ENCODE results near the gene DOCK11.
A peak's percentile ranks its signal among the peaks of the same experiment; 100 is the strongest.
"Not testable (repeated sequence)": the region's sequence is repeated elsewhere in the genome, so short reads cannot be mapped to it uniquely, and the experiment has no call there.

The DOCK11 gene

GRCh38 chrX:118495061-118495921, at the start of gene DOCK11:
DOCK11 (plus strand) TSS chrX:118495815; CDS start chrX:118495972, 157 bp downstream.
- no peak for TF ChIP-seq CTCF (IDR thresholded peaks at IDR 0.05; ENCODE audit: insufficient read depth, low read depth, low read length, missing control alignments)

GRCh38 chrX:118448273-118448783, 47.3 kb upstream of the DOCK11 start:
- no peak for DNase-seq (ENCODE audit: low read depth)
- no peak for TF ChIP-seq CTCF (IDR thresholded peaks at IDR 0.05; ENCODE audit: insufficient read depth, low read depth, low read length, missing control alignments)
- no peak overlapping the region for H3K4me3 ChIP-seq (ENCODE audit: low read depth, low read length)

More at GRCh38 chrX:118495061-118495921, at the start of gene DOCK11:
- peak within 1 kb of the TSS; percentile 82 for H3K4me3 ChIP-seq (ENCODE audit: low read depth, low read length)
- peak; percentile 90 for DNase-seq (ENCODE audit: low read depth)

GRCh38 chrX:118455013-118455412, 40.6 kb upstream of the DOCK11 start:
- no peak for TF ChIP-seq CTCF (IDR thresholded peaks at IDR 0.05; ENCODE audit: insufficient read depth, low read depth, low read length, missing control alignments)
- no peak overlapping the region for H3K4me3 ChIP-seq (ENCODE audit: low read depth, low read length)
- no peak for DNase-seq (ENCODE audit: low read depth)

GRCh38 chrX:118459494-118459893, 36.1 kb upstream of the DOCK11 start:
- H3K4me3 ChIP-seq (ENCODE audit: low read depth, low read length), result no peak overlapping the region
- DNase-seq (ENCODE audit: low read depth), result peak; percentile 44
- peak; percentile 41 for TF ChIP-seq CTCF (IDR thresholded peaks at IDR 0.05; ENCODE audit: insufficient read depth, low read depth, low read length, missing control alignments)

GRCh38 chrX:118464501-118464900, 31.1 kb upstream of the DOCK11 start:
- no peak for DNase-seq (ENCODE audit: low read depth)

GRCh38 chrX:118468122-118468521, 27.5 kb upstream of the DOCK11 start:
- H3K4me3 ChIP-seq (ENCODE audit: low read depth, low read length), result no peak overlapping the region
- no peak for TF ChIP-seq CTCF (IDR thresholded peaks at IDR 0.05; ENCODE audit: insufficient read depth, low read depth, low read length, missing control alignments)
- no peak for DNase-seq (ENCODE audit: low read depth)

More at GRCh38 chrX:118464501-118464900, 31.1 kb upstream of the DOCK11 start:
- H3K4me3 ChIP-seq (ENCODE audit: low read depth, low read length), result no peak overlapping the region
- no peak for TF ChIP-seq CTCF (IDR thresholded peaks at IDR 0.05; ENCODE audit: insufficient read depth, low read depth, low read length, missing control alignments)

GRCh38 chrX:118470721-118471347, 24.8 kb upstream of the DOCK11 start:
- H3K4me3 ChIP-seq (ENCODE audit: low read depth, low read length); DNase-seq (ENCODE audit: low read depth): not testable (repeated sequence)

Measured in GM12865 (cell line).